Common myeloid progenitor, CD34-positive (primary cell): Measurements from ENCODE around the gene SHROOM1.

ENCODE experiments used
- CTCF ChIA-PET: fragments of 350-600 bp; sonication (Branson Sonifier 250); formaldehyde crosslinking; loops from one replicate; lab custom pipeline; 2021; ENCODE audit warnings: antibody characterized with exemption; lab: Charles Lee
- POLR2A ChIA-PET: fragments of 350-600 bp; sonication (Branson Sonifier 250); formaldehyde crosslinking; loops from one replicate; lab custom pipeline; 2021; ENCODE audit warnings: antibody characterized with exemption; lab: Charles Lee
- DNase-seq, 3 donors: peaks; one replicate each; pipeline versions ENCODE4 v3.0.0 to v3.0.0-alpha.2; 2013
- H3K27ac ChIP-seq, 2 experiments: 1 replicate in 1 of 2; 2 replicates in 1 of 2; pipeline ENCODE4 v1.7.0; 2013; ENCODE audit warnings: inconsistent platforms in 2 of 2, low read length in 2 of 2, mild to moderate bottlenecking in 2 of 2, low read depth in 1 of 2, moderate library complexity in 1 of 2; ENCODE audit not compliant: severe bottlenecking in 2 of 2, insufficient read depth in 1 of 2, poor library complexity in 1 of 2
- H3K27me3 ChIP-seq, 5 experiments: replicated peaks in 2 of 5; 1 replicate in 3 of 5; 2 replicates in 2 of 5; pipeline versions ENCODE4 v1.6.1 to v1.7.0; 2013; ENCODE audit warnings: low read length in 4 of 5, mild to moderate bottlenecking in 2 of 5, moderate library complexity in 2 of 5, inconsistent platforms in 1 of 5; ENCODE audit not compliant: insufficient read depth in 5 of 5, control insufficient read depth in 4 of 5
- H3K36me3 ChIP-seq, 4 experiments: 1 replicate in 2 of 4; 2 replicates in 2 of 4; pipeline versions ENCODE4 v1.6.1 to v1.7.0; 2013; ENCODE audit warnings: low read length in 3 of 4, control low read depth in 1 of 4, mild to moderate bottlenecking in 1 of 4; ENCODE audit not compliant: control insufficient read depth in 4 of 4, insufficient read depth in 4 of 4
- H3K4me1 ChIP-seq, 4 experiments: 1 replicate in 3 of 4; 2 replicates in 1 of 4; pipeline versions ENCODE4 v1.6.1 to v1.7.1; 2013; ENCODE audit warnings: low read length in 3 of 4, mild to moderate bottlenecking in 3 of 4, control low read depth in 1 of 4, inconsistent platforms in 1 of 4, moderate library complexity in 1 of 4; ENCODE audit not compliant: control insufficient read depth in 4 of 4, insufficient read depth in 4 of 4; ENCODE audit errors: control extremely low read depth in 1 of 4
- H3K4me3 ChIP-seq, 7 experiments: 1 replicate in 4 of 7; 2 replicates in 3 of 7; pipeline versions ENCODE4 v1.5.1 to v1.7.0; 2013; ENCODE audit warnings: mild to moderate bottlenecking in 7 of 7, low read length in 6 of 7, moderate library complexity in 6 of 7, inconsistent platforms in 2 of 7, low read depth in 2 of 7, control low read depth in 1 of 7; ENCODE audit not compliant: insufficient read depth in 4 of 7, control insufficient read depth in 1 of 7; ENCODE audit errors: extremely low read depth in 1 of 7
- H3K9me3 ChIP-seq, 5 experiments: 1 replicate in 4 of 5; 2 replicates in 1 of 5; pipeline versions ENCODE4 v1.6.1 to v1.7.1; 2013; ENCODE audit warnings: low read length in 4 of 5, mild to moderate bottlenecking in 2 of 5, inconsistent platforms in 1 of 5, low read depth in 1 of 5, moderate library complexity in 1 of 5; ENCODE audit not compliant: control insufficient read depth in 4 of 5, insufficient read depth in 2 of 5; ENCODE audit errors: control extremely low read depth in 1 of 5
- WGBS: methylation state at CpG from one replicate; pipeline ENCODE4 v1.1.5; 2013; ENCODE audit not compliant: insufficient coverage; 5-methylcytosine and 5-hydroxymethylcytosine counted together

The SHROOM1 gene

DNA sequence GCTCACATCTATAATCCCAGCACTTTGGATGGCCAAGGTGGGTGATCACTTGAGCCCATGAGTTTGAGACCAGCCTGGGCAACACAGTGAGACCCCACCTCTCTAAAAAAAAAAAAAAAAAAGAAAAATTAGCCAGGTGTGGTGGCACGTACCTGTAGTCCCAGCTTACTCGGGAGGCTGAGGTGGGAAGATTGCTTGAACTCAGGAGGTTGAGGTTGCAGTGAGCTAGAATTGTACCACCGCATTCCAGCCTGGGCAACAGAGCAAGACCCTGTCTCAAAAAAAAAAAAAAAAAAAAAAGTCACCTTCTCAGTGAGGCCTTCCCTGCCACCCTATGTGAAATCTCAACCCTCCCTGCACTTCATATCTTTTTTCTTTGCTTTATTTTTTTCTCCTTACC lies 39.4 kb downstream of the SHROOM1 start:
- POLR2A ChIA-PET: no interaction called here
- no peak overlapping the region for H3K27ac ChIP-seq
- WGBS: no CpG with 5 or more reads among the region's 3 CpGs
- H3K4me3 ChIP-seq: no peak overlapping the region
- H3K4me1 ChIP-seq: no peaks in the 10 kb centered on the region
- H3K9me3 ChIP-seq: no peaks in the 10 kb centered on the region
- CTCF ChIA-PET: interaction anchor here (0.9 to 2.3 kb wide), 3 partner anchors 17 to 36 kb away, joined by 3 to 13 read pairs (median 3); partner anchors contain the start of gene SOWAHA
- H3K27me3 ChIP-seq: peaks cover 0 to 8% (median 2%) of the 10 kb centered on the region in 5 experiments
- H3K36me3 ChIP-seq: no peaks in the 10 kb centered on the region
- no peak for DNase-seq

DNA sequence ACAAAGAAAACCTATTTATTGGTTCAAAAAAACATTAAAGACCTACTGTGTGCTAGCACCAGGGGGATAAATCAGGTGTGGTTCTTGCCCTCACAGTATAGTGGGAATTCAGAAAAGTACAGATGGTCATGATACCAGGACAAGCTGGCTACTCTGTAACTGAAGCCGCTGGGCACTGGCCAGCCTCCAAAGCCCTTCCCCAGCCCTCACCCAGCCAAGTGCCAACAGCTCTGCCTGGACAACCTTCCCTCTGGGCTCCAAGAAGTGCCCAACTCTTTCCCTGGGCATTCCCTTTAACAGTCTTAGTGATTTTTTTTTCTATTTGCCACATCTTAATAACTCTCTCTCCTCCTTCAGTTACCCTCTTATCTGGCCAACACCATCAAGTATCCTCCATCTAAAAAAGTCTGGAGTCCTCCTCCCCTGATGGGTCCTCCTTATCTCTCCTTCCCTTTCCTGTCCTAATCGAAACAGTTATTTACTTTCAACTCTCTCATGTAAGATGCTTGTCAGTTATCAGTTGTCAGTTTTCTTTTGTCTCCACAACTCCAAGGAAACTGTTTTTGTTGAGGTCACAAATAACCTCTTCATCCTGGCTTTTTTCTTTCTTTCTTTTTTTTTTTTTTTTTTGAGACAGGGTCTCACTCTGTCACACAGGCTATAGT lies 40.1 kb downstream of the SHROOM1 start:
- ChIA-PET CTCF (interaction anchor here (0.9 to 2.3 kb wide), 3 partner anchors 8 to 36 kb away, joined by 3 to 13 read pairs (median 5); no protein-coding TSS in a partner anchor), POLR2A (interaction anchor here (0.7 kb wide), 1 partner anchor 11 kb away, joined by 3 read pairs; no protein-coding TSS in a partner anchor)
- no peaks in the 10 kb centered on the region for H3K9me3 ChIP-seq
- H3K27ac ChIP-seq: no peak overlapping the region
- no peaks in the 10 kb centered on the region for H3K36me3 ChIP-seq
- no peaks in the 10 kb centered on the region for H3K4me1 ChIP-seq
- no peak overlapping the region for H3K4me3 ChIP-seq
- no peak for DNase-seq
- H3K27me3 ChIP-seq: peaks cover 0 to 10% (median 2%) of the 10 kb centered on the region in 5 experiments
- WGBS: 43% methylated on average over 2 of the region's 2 CpGs

DNA sequence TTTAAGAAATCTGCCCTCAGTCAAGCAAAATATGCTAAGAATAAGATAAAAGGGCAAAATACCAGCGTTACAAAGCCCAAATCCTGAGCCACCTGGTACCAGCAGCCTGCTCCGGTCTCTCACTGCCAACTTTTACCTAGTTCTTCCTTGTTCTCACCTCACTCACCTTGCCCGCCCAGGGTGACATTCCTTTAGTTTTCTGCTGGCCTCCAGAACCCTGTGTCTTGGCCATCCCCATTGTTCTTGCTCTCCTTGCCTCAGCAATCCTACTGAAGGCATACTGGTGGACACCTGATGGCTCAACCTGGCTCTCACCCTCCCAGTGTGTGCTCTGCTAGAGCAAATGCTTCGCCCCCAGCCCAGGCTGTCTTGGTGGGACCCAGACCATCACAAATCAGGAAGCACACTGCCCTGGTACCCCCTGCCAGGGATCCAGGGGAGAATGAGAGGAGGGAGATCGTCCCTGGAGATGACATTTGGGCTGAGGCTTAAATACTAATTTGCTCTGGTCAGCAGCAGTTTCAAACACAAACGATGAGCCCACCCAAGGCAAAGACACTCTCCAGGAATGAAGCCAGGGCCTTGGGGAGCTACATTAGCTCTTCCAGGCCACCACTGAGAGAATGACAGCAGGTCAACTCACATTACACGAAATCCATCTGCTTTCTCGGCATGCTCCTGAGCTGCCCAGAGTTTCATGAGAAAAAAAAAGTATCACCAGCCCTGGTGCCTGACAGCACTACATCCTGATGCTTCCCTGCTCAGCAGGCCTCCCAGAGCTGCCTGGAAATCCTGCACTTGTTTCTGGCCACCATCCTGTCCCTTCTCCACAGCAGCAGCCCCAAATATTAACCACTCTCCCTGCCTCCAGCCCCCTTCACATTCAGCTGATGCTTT lies 41.2 kb downstream of the SHROOM1 start:
- H3K9me3 ChIP-seq: no peaks in the 10 kb centered on the region
- no peaks in the 10 kb centered on the region for H3K4me1 ChIP-seq
- ChIA-PET CTCF (interaction anchor here (1.0 kb wide), 1 partner anchor 9 kb away, joined by 5 read pairs; no protein-coding TSS in a partner anchor), POLR2A (no interaction called here)
- peaks cover 0 to 14% (median 2%) of the 10 kb centered on the region in 5 experiments for H3K27me3 ChIP-seq
- H3K4me3 ChIP-seq: no peak overlapping the region
- DNase-seq: no peak
- 97% methylated on average over 7 of the region's 8 CpGs for WGBS
- no peaks in the 10 kb centered on the region for H3K36me3 ChIP-seq
- H3K27ac ChIP-seq: no peak overlapping the region

DNA sequence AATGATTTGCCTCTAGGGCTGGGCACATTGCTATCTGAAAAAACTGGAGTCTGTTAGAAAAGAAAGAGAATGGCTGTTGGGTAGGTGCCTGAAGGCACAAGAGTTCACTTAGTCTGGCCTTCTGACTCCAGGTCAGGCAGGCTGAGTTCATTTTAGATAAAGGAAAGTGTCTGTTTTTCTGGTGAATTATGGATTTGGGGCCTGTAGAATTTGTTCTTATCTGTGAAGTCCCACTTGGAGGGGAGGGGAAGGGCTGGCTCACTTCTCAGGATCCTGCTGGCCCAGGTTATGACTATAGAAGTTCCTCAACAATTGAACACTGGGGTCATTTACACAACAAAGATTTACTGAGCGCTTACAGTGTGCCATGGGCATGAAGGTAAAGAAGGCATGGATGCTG lies 41.9 kb downstream of the SHROOM1 start:
- Histone ChIP-seq H3K4me3 (no peak overlapping the region), H3K27me3 (peaks cover 0 to 15% (median 2%) of the 10 kb centered on the region in 5 experiments), H3K27ac (peak overlapping the region in 1 of 2 experiments; percentile 54), H3K36me3 (no peaks in the 10 kb centered on the region), H3K9me3 (no peaks in the 10 kb centered on the region), H3K4me1 (no peaks in the 10 kb centered on the region)
- POLR2A ChIA-PET: no interaction called here
- DNase-seq: no peak
- CTCF ChIA-PET: interaction anchor here (0.7 to 1.9 kb wide), 2 partner anchors 19 to 38 kb away, joined by 3 to 6 read pairs; no protein-coding TSS in a partner anchor
- no CpG with 5 or more reads among the region's 1 CpG for WGBS

DNA sequence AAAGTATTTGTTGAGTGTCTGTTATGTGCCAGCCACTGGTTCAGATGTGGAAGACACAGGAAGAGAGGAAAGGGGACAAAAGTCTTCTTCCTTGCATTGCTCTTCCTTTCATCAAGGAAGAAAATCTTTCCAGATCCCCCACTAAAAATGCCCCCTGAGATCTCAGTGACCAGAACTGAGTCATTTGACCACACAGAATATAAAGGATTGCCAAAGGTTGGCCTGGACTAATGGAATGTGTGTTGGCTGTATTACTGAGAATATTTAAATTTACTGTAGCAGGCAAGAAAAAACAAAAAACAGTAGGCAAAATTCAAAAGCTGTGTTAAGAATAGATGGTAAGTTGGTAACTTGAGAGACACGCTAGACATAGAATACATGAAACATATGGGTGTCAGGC lies 43.4 kb downstream of the SHROOM1 start:
- 100% methylated on average over 1 of the region's 1 CpG for WGBS
- ChIA-PET CTCF (interaction anchor here (0.7 to 1.9 kb wide), 2 partner anchors 14 to 20 kb away, joined by 3 to 6 read pairs; no protein-coding TSS in a partner anchor), POLR2A (no interaction called here)
- H3K9me3 ChIP-seq: no peaks in the 10 kb centered on the region
- H3K36me3 ChIP-seq: no peaks in the 10 kb centered on the region
- peaks cover 0 to 17% (median 0%) of the 10 kb centered on the region in 5 experiments for H3K27me3 ChIP-seq
- no peak for DNase-seq
- peaks cover 0 to 5% (median 2%) of the 10 kb centered on the region in 4 experiments for H3K4me1 ChIP-seq
- no peak overlapping the region for H3K4me3 ChIP-seq
- no peak overlapping the region for H3K27ac ChIP-seq

DNA sequence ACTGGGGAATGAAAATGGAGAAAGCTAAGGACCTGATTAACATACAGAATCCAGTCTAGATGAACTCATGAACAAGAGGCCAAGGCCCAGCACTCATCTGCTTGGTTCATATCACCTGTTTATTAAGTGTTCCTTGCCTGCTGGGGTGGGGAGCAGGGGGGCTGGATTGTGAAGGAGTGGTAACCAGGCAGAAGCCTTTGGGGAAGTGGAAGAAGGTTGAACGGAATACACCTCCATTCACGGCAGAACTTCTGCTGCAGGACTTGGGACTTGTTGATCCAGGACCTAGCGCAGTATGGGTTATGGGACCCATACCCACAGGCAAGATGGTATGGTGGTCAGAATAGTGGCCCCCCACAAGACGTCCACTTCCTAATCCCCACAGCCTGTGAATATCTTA lies 44.6 kb downstream of the SHROOM1 start:
- CTCF ChIA-PET: interaction anchor here (1.1 to 1.9 kb wide), 3 partner anchors 12 to 35 kb away, joined by 3 to 4 read pairs (median 3); no protein-coding TSS in a partner anchor
- DNase-seq: no peak
- Histone ChIP-seq H3K27ac (no peak overlapping the region), H3K4me1 (peaks cover 0 to 8% (median 5%) of the 10 kb centered on the region in 4 experiments), H3K27me3 (peaks cover 0 to 20% (median 6%) of the 10 kb centered on the region in 5 experiments), H3K4me3 (no peak overlapping the region), H3K36me3 (no peaks in the 10 kb centered on the region), H3K9me3 (no peaks in the 10 kb centered on the region)
- POLR2A ChIA-PET: no interaction called here
- no CpG with 5 or more reads among the region's 4 CpGs for WGBS
